Uterus (tissue), 4 donors: Measurements from ENCODE around the gene CCDC57. TPM values are rescaled to one million over a fixed set of nuclear protein-coding genes. Genes with fewer than 3 reads are reported as not detected.

Experiments
- DNase-seq, 2 donors: peaks; one replicate each; pipeline ENCODE4 v3.0.0-alpha.2; 2019 to 2020
- H3K27ac ChIP-seq, 2 donors: fragments of 200-600 bp; sonication (generic); 1 replicate in 1 of 2; 2 replicates in 1 of 2; pipeline ENCODE4 v1.5.1; 2016 to 2018
- H3K27me3 ChIP-seq, 2 donors: fragments of 200-600 bp; sonication (generic); one replicate each; pipeline ENCODE4 v1.5.1; 2018 to 2019; ENCODE audit warnings: control low read depth in 1 of 2
- H3K36me3 ChIP-seq, 2 donors: fragments of 200-600 bp; sonication (generic); one replicate each; pipeline ENCODE4 v1.5.1; 2019; ENCODE audit warnings: control low read depth in 1 of 2
- H3K4me1 ChIP-seq, 2 donors: fragments of 200-600 bp; sonication (generic); one replicate each; pipeline ENCODE4 v1.5.1; 2018 to 2019; ENCODE audit warnings: control low read depth in 1 of 2
- H3K4me3 ChIP-seq, 2 donors: fragments of 200-600 bp; sonication (generic); 1 replicate in 1 of 2; 2 replicates in 1 of 2; pipeline ENCODE4 v1.5.1; 2018 to 2019; ENCODE audit warnings: mild to moderate bottlenecking in 1 of 2
- H3K9me3 ChIP-seq, 2 donors: fragments of 200-600 bp; sonication (generic); one replicate each; pipeline ENCODE4 v1.5.1; 2019; ENCODE audit warnings: control low read depth in 1 of 2
- CTCF ChIP-seq, 4 experiments: fragments of 200-600 bp in 2 of 4; fragments of 450-650 bp in 2 of 4; sonication (generic) in 2 of 4; IDR thresholded peaks; one replicate each; pipeline ENCODE4 v1.5.1; 2016 to 2019; ENCODE audit warnings: antibody characterized with exemption in 4 of 4, mild to moderate bottlenecking in 2 of 4, moderate library complexity in 1 of 4
- POLR2A ChIP-seq, 2 donors: fragments of 450-650 bp; IDR thresholded peaks; one replicate each; pipeline ENCODE4 v1.6.1; 2016; ENCODE audit warnings: antibody characterized with exemption in 2 of 2, mild to moderate bottlenecking in 1 of 2, moderate library complexity in 1 of 2
- intact Hi-C: fragments of 100-400 bp; cut with DNase I; formaldehyde crosslinking; loops from one replicate; pipeline ENCODE4 v1.15.1; 2023; ENCODE audit warnings: low total_unique reads
- total RNA-seq, 4 donors: library from RNA; depleted of rRNA in 3 of 4; stranded (reverse); fragments of >200 nt in 3 of 4; gene quantifications; one replicate each; pipeline versions ENCODE4 v1.1.0 to v1.2.4, GENCODE V29; 2014 to 2023
- donor health status: DM: yes; HTN: yes; CAD: no.

CCDC57 gene
- total RNA-seq, 4 donors from 2014 or later: 4.4 to 88.2 (median 17.6) TPM

- DNase-seq: no peak
- no peaks in the 10 kb centered on the region for H3K4me1 ChIP-seq
- no peak overlapping the region for H3K4me3 ChIP-seq
- H3K27me3 ChIP-seq: no peaks in the 10 kb centered on the region
- intact Hi-C loops: no loop called here
- TF ChIP-seq POLR2A (IDR thresholded peaks at IDR 0.05): no peak
- no peak for TF ChIP-seq CTCF (IDR thresholded peaks at IDR 0.05)
- H3K36me3 ChIP-seq: no peaks in the 10 kb centered on the region
- H3K27ac ChIP-seq: no peak overlapping the region
- H3K9me3 ChIP-seq: no peaks in the 10 kb centered on the region
Measured at GRCh38 chr17:82089723-82090548, 122.7 kb downstream of the CCDC57 start.

- intact Hi-C loops: no loop called here
- no peak overlapping the region for H3K4me3 ChIP-seq
- no peak for DNase-seq
- H3K4me1 ChIP-seq: no peaks in the 10 kb centered on the region
- no peak for TF ChIP-seq CTCF (IDR thresholded peaks at IDR 0.05)
- no peak for TF ChIP-seq POLR2A (IDR thresholded peaks at IDR 0.05)
- no peaks in the 10 kb centered on the region for H3K9me3 ChIP-seq
- no peaks in the 10 kb centered on the region for H3K27me3 ChIP-seq
- H3K36me3 ChIP-seq: no peaks in the 10 kb centered on the region
- no peak overlapping the region for H3K27ac ChIP-seq
Measured at GRCh38 chr17:82088838-82089722, 123.6 kb downstream of the CCDC57 start.

GRCh38 chr17:82087961-82088837 lies 124.4 kb downstream of the CCDC57 start:
- Histone ChIP-seq H3K27me3 (no peaks in the 10 kb centered on the region), H3K27ac (no peak overlapping the region), H3K9me3 (no peaks in the 10 kb centered on the region), H3K4me1 (no peaks in the 10 kb centered on the region), H3K4me3 (no peak overlapping the region), H3K36me3 (no peaks in the 10 kb centered on the region)
- no peak for TF ChIP-seq CTCF (IDR thresholded peaks at IDR 0.05)
- no peak for TF ChIP-seq POLR2A (IDR thresholded peaks at IDR 0.05)
- DNase-seq: no peak
- intact Hi-C loops: no loop called here

- H3K4me1 ChIP-seq: no peaks in the 10 kb centered on the region
- no peaks in the 10 kb centered on the region for H3K27me3 ChIP-seq
- intact Hi-C loops: no loop called here
- H3K9me3 ChIP-seq: no peaks in the 10 kb centered on the region
- H3K27ac ChIP-seq: no peak overlapping the region
- no peak overlapping the region for H3K4me3 ChIP-seq
- no peak for TF ChIP-seq POLR2A (IDR thresholded peaks at IDR 0.05)
- TF ChIP-seq CTCF (IDR thresholded peaks at IDR 0.05): no peak
- H3K36me3 ChIP-seq: no peaks in the 10 kb centered on the region
- no peak for DNase-seq
Measured at GRCh38 chr17:82086941-82087906, 125.4 kb downstream of the CCDC57 start.
